Heart left ventricle (tissue), 13 donors: ENCODE data around the gene MYBPH.

ENCODE experiments used
- POLR2A ChIP-seq, 2 donors: fragments of 450-650 bp; IDR thresholded peaks; one replicate each; pipeline ENCODE4 v1.6.1; 2017; ENCODE audit warnings: antibody characterized with exemption in 2 of 2, mild to moderate bottlenecking in 2 of 2, moderate library complexity in 2 of 2
- TF ChIP-seq, protein P1 (sequence below), 12 donors: fragments of 200-600 bp; sonication (generic) in 4 of 12; IDR thresholded peaks; one replicate each; pipeline versions ENCODE4 v1.5.0 to v1.8.0; 2018 to 2022; ENCODE audit warnings: antibody characterized with exemption in 12 of 12, mild to moderate bottlenecking in 5 of 12
- donor health status: ischemic (EF 13 %, LVEDD 7.1; RV severe dilation, severe dysfunction).
- donor health status: DM: no; HTN: yes; CAD: no.
- donor health status: DM: no; HTN: no; CAD: no.
- donor health status: ischemic (EF 25% LVEDD 6.9; RV normal size, moderate dysfunction).
- donor health status: ischemic (EF 25% LVEDD 5.7; RV mildly dilated, moderate dysfunction).
- donor health status: ischemic (EF 35%, LVEDD 5.7; RV mildly dilated, moderate dysfunction).
- donor health status: nonischemic (EF 11% LVEDD 7.7; RV severe dilation, severe dysfunction).
- donor health status: DM: yes; HTN: yes; CAD: no.
- donor health status: PGD.
- donor health status: ischemic (EF 29% LVEDD 5.4; RV normal size, mild dysfunction).
- donor health status: nonischemic (EF 23%, LVEDD 6.1; RV moderate dilation, normal function).

DNA sequence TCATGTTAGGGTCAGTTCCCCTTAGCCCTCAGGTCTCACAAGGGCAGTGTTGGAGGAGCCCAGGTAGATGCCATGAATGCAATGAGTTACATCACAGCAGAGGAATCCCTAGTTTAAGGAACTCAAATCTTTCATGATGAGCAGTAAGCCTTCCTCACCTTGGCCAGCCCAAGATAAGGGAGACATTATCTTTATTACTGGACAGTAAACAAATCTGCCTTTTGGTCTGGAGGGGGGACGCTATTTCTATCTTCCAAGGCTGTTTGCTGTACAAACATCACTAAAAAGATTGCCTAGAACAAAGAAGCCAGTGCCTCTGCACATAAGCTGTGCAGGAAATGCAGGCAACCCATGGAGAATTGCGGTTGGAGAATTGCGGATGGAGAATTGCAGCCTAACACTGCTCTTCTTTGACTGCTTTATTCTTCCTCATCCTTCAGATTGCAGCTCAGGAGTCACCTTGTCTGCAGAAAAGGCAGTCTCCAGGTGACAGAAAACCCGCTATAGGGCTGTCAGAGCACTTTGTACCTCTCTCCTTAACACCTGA lies 13.1 kb upstream of the MYBPH start:
- TF ChIP-seq, protein P1, sequence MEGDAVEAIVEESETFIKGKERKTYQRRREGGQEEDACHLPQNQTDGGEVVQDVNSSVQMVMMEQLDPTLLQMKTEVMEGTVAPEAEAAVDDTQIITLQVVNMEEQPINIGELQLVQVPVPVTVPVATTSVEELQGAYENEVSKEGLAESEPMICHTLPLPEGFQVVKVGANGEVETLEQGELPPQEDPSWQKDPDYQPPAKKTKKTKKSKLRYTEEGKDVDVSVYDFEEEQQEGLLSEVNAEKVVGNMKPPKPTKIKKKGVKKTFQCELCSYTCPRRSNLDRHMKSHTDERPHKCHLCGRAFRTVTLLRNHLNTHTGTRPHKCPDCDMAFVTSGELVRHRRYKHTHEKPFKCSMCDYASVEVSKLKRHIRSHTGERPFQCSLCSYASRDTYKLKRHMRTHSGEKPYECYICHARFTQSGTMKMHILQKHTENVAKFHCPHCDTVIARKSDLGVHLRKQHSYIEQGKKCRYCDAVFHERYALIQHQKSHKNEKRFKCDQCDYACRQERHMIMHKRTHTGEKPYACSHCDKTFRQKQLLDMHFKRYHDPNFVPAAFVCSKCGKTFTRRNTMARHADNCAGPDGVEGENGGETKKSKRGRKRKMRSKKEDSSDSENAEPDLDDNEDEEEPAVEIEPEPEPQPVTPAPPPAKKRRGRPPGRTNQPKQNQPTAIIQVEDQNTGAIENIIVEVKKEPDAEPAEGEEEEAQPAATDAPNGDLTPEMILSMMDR (IDR thresholded peaks at IDR 0.05), result no peak
- TF ChIP-seq POLR2A (IDR thresholded peaks at IDR 0.05), result no peak
